GM21723 (cell line): ENCODE measurements around the gene THRA.

Experiments used
- ATAC-seq: cut with Tn5 transposase; IDR thresholded peaks from one replicate; pipeline ENCODE4 v1.9.1; 2021; ENCODE audit warnings: mild to moderate bottlenecking, moderate library complexity; ENCODE audit not compliant: unreplicated experiment

The THRA gene

GRCh38 chr17:40095944-40096791 lies 33.4 kb downstream of the THRA start:
- ATAC-seq, result peak; percentile 38

GRCh38 chr17:40097087-40097486 lies 34.3 kb downstream of the THRA start:
- no peak for ATAC-seq

GRCh38 chr17:40097931-40098845 lies 35.4 kb downstream of the THRA start:
- ATAC-seq, result no peak

GRCh38 chr17:40098846-40099618 lies 36.3 kb downstream of the THRA start:
- peak; percentile 64 for ATAC-seq

- ATAC-seq, result no peak
Measured at GRCh38 chr17:40099619-40100418, 37.1 kb downstream of the THRA start.

GRCh38 chr17:40100419-40100668 lies 37.6 kb downstream of the THRA start, which contains the start of gene NR1D1:
NR1D1 (minus strand) TSS chr17:40100589; CDS start chr17:40100094, 495 bp downstream.
- no peak for ATAC-seq

- peak; percentile 30 for ATAC-seq
Measured at GRCh38 chr17:40100669-40101366, 38.1 kb downstream of the THRA start.

GRCh38 chr17:40101367-40102210 lies 38.8 kb downstream of the THRA start:
- no peak for ATAC-seq

GRCh38 chr17:40103071-40103661 lies 40.4 kb downstream of the THRA start:
- no peak for ATAC-seq

GRCh38 chr17:40103688-40104087 lies 40.9 kb downstream of the THRA start:
- ATAC-seq, result no peak

- ATAC-seq, result no peak
Measured at GRCh38 chr17:40104594-40105486, 42.1 kb downstream of the THRA start.

- ATAC-seq, result no peak
Measured at GRCh38 chr17:40105861-40106759, 43.3 kb downstream of the THRA start.

GRCh38 chr17:40106760-40107521 lies 44.2 kb downstream of the THRA start:
- ATAC-seq, result no peak

- ATAC-seq, result no peak
Measured at GRCh38 chr17:40107522-40108174, 44.9 kb downstream of the THRA start.
